Peyer's patch (tissue), 4 donors: ENCODE measurements around the gene ANKS6.

Experiments used
- CTCF ChIP-seq, 6 experiments: fragments of 450-650 bp in 4 of 6; fragments of 200-600 bp in 2 of 6; sonication (generic) in 1 of 6; IDR thresholded peaks; one replicate each; pipeline ENCODE4 v1.5.1; 2017 to 2019; ENCODE audit warnings: antibody characterized with exemption in 6 of 6, mild to moderate bottlenecking in 3 of 6, moderate library complexity in 1 of 6
- POLR2A ChIP-seq, 2 donors: fragments of 450-650 bp; IDR thresholded peaks; one replicate each; pipeline ENCODE4 v1.5.1; 2017; ENCODE audit warnings: antibody characterized with exemption in 2 of 2, mild to moderate bottlenecking in 2 of 2, moderate library complexity in 2 of 2

DNA sequence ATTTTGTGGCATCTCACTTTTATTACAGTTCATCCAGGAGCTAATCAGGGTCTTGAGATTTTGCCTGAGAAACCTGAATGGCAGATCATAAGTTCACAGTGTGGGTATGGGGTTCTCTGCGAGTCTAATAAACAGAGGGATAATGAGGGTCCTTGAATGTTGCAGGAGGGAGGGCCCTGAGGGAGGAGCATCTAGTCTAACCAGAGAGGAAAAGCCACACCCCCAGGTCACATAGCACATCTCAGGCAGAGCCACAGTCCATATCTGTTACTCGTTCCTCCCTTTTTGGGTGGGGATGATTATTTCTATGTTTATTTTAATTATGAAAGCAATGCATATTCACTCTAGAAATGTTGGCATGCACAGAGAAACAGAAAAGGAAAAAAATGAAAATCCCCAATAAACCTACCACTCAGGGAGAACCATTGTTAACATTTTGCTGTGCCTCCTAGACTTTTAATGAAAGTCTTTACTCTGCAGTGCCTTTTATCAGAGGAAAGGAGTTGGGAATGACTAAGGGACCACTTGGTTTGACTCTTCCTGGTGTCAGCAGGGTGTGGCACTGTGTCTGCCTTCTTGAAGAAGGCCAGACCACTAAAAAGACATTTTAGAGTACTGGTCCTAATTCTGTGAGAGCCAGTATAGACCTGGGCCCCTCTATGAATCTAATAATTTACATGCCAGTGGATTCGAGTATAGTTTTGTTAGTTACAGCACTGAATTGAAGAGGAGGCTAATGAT, 13.9 kb upstream of the ANKS6 start:
- no peak for TF ChIP-seq CTCF (IDR thresholded peaks at IDR 0.05)
- no peak for TF ChIP-seq POLR2A (IDR thresholded peaks at IDR 0.05)
